HCT116 (cell line): Measurements from ENCODE around the gene ITSN1. TPM values are rescaled to one million over a fixed set of nuclear protein-coding genes. Genes with fewer than 3 reads are reported as not detected.

Experiments
- ATAC-seq: fragments of 200-7000 bp; cut with Tn5 transposase; 2 replicates; pipeline ENCODE4 v1.9.1; 2020; ENCODE audit warnings: mild to moderate bottlenecking, moderate library complexity
- BruUV-seq: library from RNA; stranded (reverse); fragments of 400-500 nt; replicated peaks from 2 replicates; lab custom pipeline; 2021; lab: Mats Ljungman, UMichigan
- CTCF ChIA-PET: fragments of 300-600 bp; sonication (Branson Sonifier 250); formaldehyde crosslinking; loops from one replicate; lab custom pipeline; 2021; ENCODE audit warnings: antibody characterized with exemption; lab: Charles Lee
- POLR2A ChIA-PET: fragments of 300-600, 350-600 bp; sonication (Branson Sonifier 250); formaldehyde crosslinking; loops from one replicate; lab custom pipeline; 2021; ENCODE audit warnings: antibody characterized with exemption; lab: Charles Lee
- RAD21 ChIA-PET, 2 experiments: fragments of 300-600 bp; sonication (Branson Sonifier 250); formaldehyde crosslinking; loops; one replicate each; lab custom pipeline; 2023; ENCODE audit warnings: low total read pairs in 2 of 2; ENCODE audit not compliant: uncharacterized antibody in 2 of 2, unreplicated experiment in 2 of 2, low non-redundant PET in 1 of 2; lab: Charles Lee
- DNase-seq: peaks from one replicate; pipeline ENCODE4 v3.0.0-alpha.2; 2010; ENCODE audit warnings: low read depth, low spot score
- H2AFZ ChIP-seq: fragments of 200-600 bp; shearing (Covaris generic), sonication (generic); 2 replicates; pipeline ENCODE4 v1.6.1; 2017; ENCODE audit warnings: low read depth, mixed run types, mixed read lengths, antibody characterized with exemption, low read length; ENCODE audit not compliant: poor library complexity, severe bottlenecking
- H3K27ac ChIP-seq: 2 replicates; pipeline ENCODE4 v1.5.1; 2012; ENCODE audit warnings: low read depth, low read length
- H3K27me3 ChIP-seq: fragments of 200-600 bp; sonication (generic); 2 replicates; pipeline ENCODE4 v1.6.1; 2016; ENCODE audit warnings: mixed run types, low read length, mixed read lengths; ENCODE audit not compliant: insufficient read depth
- H3K36me3 ChIP-seq, 2 experiments: fragments of 200-500 bp in 1 of 2; fragments of 200-600 bp in 1 of 2; sonication (Bioruptor generic) in 1 of 2; sonication (generic) in 1 of 2; 2 replicates each; pipeline versions ENCODE4 v1.5.1 to v1.6.1; 2014 to 2016; ENCODE audit warnings: low read length in 2 of 2, inconsistent platforms in 1 of 2, mixed read lengths in 1 of 2, mixed run types in 1 of 2; ENCODE audit not compliant: insufficient read depth in 2 of 2, control insufficient read depth in 1 of 2
- H3K4me1 ChIP-seq, 2 experiments: fragments of 200-600 bp in 1 of 2; sonication (generic) in 1 of 2; 2 replicates each; pipeline versions ENCODE4 v1.5.1 to v1.6.1; 2012 to 2017; ENCODE audit warnings: low read length in 2 of 2, inconsistent platforms in 1 of 2, mild to moderate bottlenecking in 1 of 2, mixed read lengths in 1 of 2, mixed run types in 1 of 2, moderate library complexity in 1 of 2; ENCODE audit not compliant: insufficient read depth in 2 of 2, control insufficient read depth in 1 of 2
- H3K4me2 ChIP-seq: fragments of 200-600 bp; sonication (generic); 2 replicates; pipeline ENCODE4 v1.6.1; 2017; ENCODE audit warnings: mixed run types, low read length, mixed read lengths
- H3K4me3 ChIP-seq, 2 experiments: fragments of 200-600 bp in 1 of 2; sonication (generic) in 1 of 2; replicated peaks in 1 of 2; 2 replicates each; pipeline ENCODE4 v1.5.1; 2011 to 2016; ENCODE audit warnings: low read length in 2 of 2, control low read depth in 1 of 2, low read depth in 1 of 2, mild to moderate bottlenecking in 1 of 2, mixed read lengths in 1 of 2, mixed run types in 1 of 2
- H3K79me2 ChIP-seq: fragments of 200-600 bp; sonication (generic); 2 replicates; pipeline ENCODE4 v1.6.1; 2017; ENCODE audit warnings: mild to moderate bottlenecking, mixed run types, low read length, moderate library complexity, mixed read lengths; ENCODE audit not compliant: insufficient read depth
- H3K9ac ChIP-seq: fragments of 200-600 bp; sonication (generic); 2 replicates; pipeline ENCODE4 v1.6.1; 2016; ENCODE audit warnings: low read length, mixed read lengths
- H3K9me2 ChIP-seq: fragments of 200-600 bp; sonication (generic), shearing (Covaris generic); 2 replicates; pipeline ENCODE4 v1.6.1; 2017; ENCODE audit warnings: mixed run types, mild to moderate bottlenecking, moderate library complexity; ENCODE audit not compliant: insufficient read depth
- H3K9me3 ChIP-seq, 2 experiments: fragments of 200-500 bp in 1 of 2; fragments of 200-600 bp in 1 of 2; sonication (Bioruptor generic) in 1 of 2; sonication (generic) in 1 of 2; 2 replicates each; pipeline ENCODE4 v1.6.1; 2014 to 2017; ENCODE audit warnings: low read length in 2 of 2, mixed read lengths in 2 of 2, inconsistent platforms in 1 of 2, low read depth in 1 of 2, mild to moderate bottlenecking in 1 of 2, mixed run types in 1 of 2, moderate library complexity in 1 of 2; ENCODE audit not compliant: control insufficient read depth in 1 of 2, insufficient read depth in 1 of 2
- H4K20me1 ChIP-seq: fragments of 200-600 bp; sonication (generic), shearing (Covaris generic); 2 replicates; pipeline ENCODE4 v1.6.1; 2017; ENCODE audit warnings: mixed run types, mild to moderate bottlenecking, moderate library complexity; ENCODE audit not compliant: insufficient read depth
- CBX3 ChIP-seq: IDR thresholded peaks from 2 replicates; pipeline ENCODE4 v1.6.1; 2012; ENCODE audit warnings: low read depth
- CEBPB ChIP-seq: IDR thresholded peaks from 2 replicates; pipeline ENCODE4 v1.6.1; 2012; ENCODE audit warnings: low read depth
- ELF1 ChIP-seq: IDR thresholded peaks from 2 replicates; pipeline ENCODE4 v1.6.1; 2012; ENCODE audit warnings: low read depth, borderline replicate concordance
- EZH2 ChIP-seq: fragments of 200-600 bp; sonication (generic); IDR thresholded peaks from 2 replicates; pipeline ENCODE4 v1.6.1; 2017; ENCODE audit warnings: antibody characterized with exemption, mixed run types
- EZH2phosphoT487 ChIP-seq: fragments of 200-600 bp; IDR thresholded peaks from 2 replicates; pipeline ENCODE4 v1.6.1; 2018; ENCODE audit warnings: antibody characterized with exemption, borderline replicate concordance
- FOSL1 ChIP-seq: IDR thresholded peaks from 2 replicates; pipeline ENCODE4 v1.6.1; 2012; ENCODE audit warnings: low read depth
- POLR2AphosphoS5 ChIP-seq: IDR thresholded peaks from 2 replicates; pipeline ENCODE4 v1.6.1; 2011; ENCODE audit warnings: mild to moderate bottlenecking, low read depth, low read length, moderate library complexity
- RAD21 ChIP-seq: IDR thresholded peaks from 2 replicates; pipeline ENCODE4 v1.6.1; 2012; ENCODE audit warnings: low read depth, mild to moderate bottlenecking
- SP1 ChIP-seq: IDR thresholded peaks from 2 replicates; pipeline ENCODE4 v1.6.1; 2012; ENCODE audit warnings: low read depth
- SRF ChIP-seq: IDR thresholded peaks from 2 replicates; pipeline ENCODE4 v1.6.1; 2012; ENCODE audit warnings: low read depth
- TCF7L2 ChIP-seq: IDR thresholded peaks from 2 replicates; pipeline ENCODE4 v1.7.0; 2011; ENCODE audit warnings: borderline replicate concordance, inconsistent platforms; ENCODE audit not compliant: insufficient read depth, insufficient read length; ENCODE audit errors: extremely low read depth
- YY1 ChIP-seq: IDR thresholded peaks from 2 replicates; pipeline ENCODE4 v1.6.1; 2011; ENCODE audit warnings: low read length, low read depth, moderate library complexity, mild to moderate bottlenecking; ENCODE audit not compliant: insufficient replicate concordance; ENCODE audit errors: extremely low read depth
- ZBTB33 ChIP-seq: IDR thresholded peaks from 2 replicates; pipeline ENCODE4 v1.6.1; 2011; ENCODE audit warnings: mild to moderate bottlenecking, low read length, moderate library complexity; ENCODE audit not compliant: insufficient replicate concordance; ENCODE audit errors: extremely low read depth
- ZFX ChIP-seq: fragments of 450-650 bp; IDR thresholded peaks from 2 replicates; pipeline ENCODE4 v1.6.1; 2017
- intact Hi-C: fragments of 100-400 bp; cut with micrococcal nuclease; formaldehyde crosslinking; loops from 2 replicates; pipeline ENCODE4 v1.10.0; 2022
- total RNA-seq: library from RNA; stranded (reverse); gene quantifications from one replicate; pipeline ENCODE4 v1.2.1, GENCODE V29; 2021; ENCODE audit not compliant: unreplicated experiment
- TF ChIP-seq, protein P1 (sequence below): IDR thresholded peaks from 2 replicates; pipeline ENCODE4 v1.6.1; 2012; ENCODE audit warnings: low read depth
- TF ChIP-seq, protein P2 (sequence below), 3 experiments: fragments of 200-600 bp in 1 of 3; sonication (generic) in 1 of 3; IDR thresholded peaks in 2 of 3; conservative IDR thresholded peaks in 1 of 3; 2 replicates each; pipeline ENCODE4 v1.5.1; 2012 to 2017; ENCODE audit warnings: low read depth in 2 of 3, low read length in 2 of 3, antibody characterized with exemption in 1 of 3, borderline replicate concordance in 1 of 3, control low read depth in 1 of 3, mild to moderate bottlenecking in 1 of 3, mixed read lengths in 1 of 3, mixed run types in 1 of 3, moderate library complexity in 1 of 3; ENCODE audit not compliant: insufficient read depth in 1 of 3

Gene ITSN1
- total RNA-seq, 1 experiment from 2014 or later: 25.8 TPM

DNA sequence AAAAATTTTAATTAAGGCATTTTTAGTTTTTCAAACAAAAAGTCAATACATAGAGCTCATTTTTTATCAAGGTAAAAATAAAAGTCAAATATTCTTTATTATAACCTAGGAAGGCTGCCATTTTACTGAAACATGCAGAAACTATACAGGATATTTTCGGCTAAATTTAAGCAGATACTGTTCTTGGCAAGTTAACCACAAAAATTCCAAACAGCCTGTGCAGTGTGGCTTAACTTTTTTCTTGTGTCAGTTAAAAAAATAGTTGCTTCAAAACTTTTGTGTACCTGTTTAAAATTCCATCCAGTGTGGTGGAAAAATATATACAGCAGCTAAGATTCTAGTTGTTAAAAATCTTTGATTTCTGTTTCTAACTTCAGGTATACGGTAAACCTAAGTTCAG lies 138.3 kb downstream of the ITSN1 start (continued):
- TF ChIP-seq SRF (no peak), ZBTB33 (no peak), CEBPB (no peak), POLR2AphosphoS5 (no peak)

- Histone ChIP-seq H3K27ac (no peak overlapping the region), H3K4me2 (no peak overlapping the region), H3K9me3 (no peaks in the 10 kb centered on the region), H3K27me3 (no peaks in the 10 kb centered on the region), H3K4me1 (no peaks in the 10 kb centered on the region), H4K20me1 (no peaks in the 10 kb centered on the region), H3K9ac (no peak overlapping the region), H3K79me2 (no peaks in the 10 kb centered on the region), H3K9me2 (no peaks in the 10 kb centered on the region), H2AFZ (no peak overlapping the region), H3K4me3 (no peak overlapping the region), H3K36me3 (peaks cover 0 to 4% of the 10 kb centered on the region in 2 experiments; a peak in 1 of 4 replicates)
- ATAC-seq (no peak), DNase-seq (no peak)
- CTCF ChIA-PET: no interaction called here
- no TSS peak for BruUV-seq
- POLR2A ChIA-PET: no interaction called here
- RAD21 ChIA-PET: no interaction called here
- intact Hi-C loops: no loop called here
- TF ChIP-seq ZBTB33 (no peak), ELF1 (no peak), YY1 (no peak), TCF7L2 (no peak), FOSL1 (no peak), ZFX (no peak), CBX3 (no peak), SP1 (no peak), EZH2 (no peak), EZH2phosphoT487 (no peak), RAD21 (no peak), SRF (no peak)
- TF ChIP-seq, protein P1, sequence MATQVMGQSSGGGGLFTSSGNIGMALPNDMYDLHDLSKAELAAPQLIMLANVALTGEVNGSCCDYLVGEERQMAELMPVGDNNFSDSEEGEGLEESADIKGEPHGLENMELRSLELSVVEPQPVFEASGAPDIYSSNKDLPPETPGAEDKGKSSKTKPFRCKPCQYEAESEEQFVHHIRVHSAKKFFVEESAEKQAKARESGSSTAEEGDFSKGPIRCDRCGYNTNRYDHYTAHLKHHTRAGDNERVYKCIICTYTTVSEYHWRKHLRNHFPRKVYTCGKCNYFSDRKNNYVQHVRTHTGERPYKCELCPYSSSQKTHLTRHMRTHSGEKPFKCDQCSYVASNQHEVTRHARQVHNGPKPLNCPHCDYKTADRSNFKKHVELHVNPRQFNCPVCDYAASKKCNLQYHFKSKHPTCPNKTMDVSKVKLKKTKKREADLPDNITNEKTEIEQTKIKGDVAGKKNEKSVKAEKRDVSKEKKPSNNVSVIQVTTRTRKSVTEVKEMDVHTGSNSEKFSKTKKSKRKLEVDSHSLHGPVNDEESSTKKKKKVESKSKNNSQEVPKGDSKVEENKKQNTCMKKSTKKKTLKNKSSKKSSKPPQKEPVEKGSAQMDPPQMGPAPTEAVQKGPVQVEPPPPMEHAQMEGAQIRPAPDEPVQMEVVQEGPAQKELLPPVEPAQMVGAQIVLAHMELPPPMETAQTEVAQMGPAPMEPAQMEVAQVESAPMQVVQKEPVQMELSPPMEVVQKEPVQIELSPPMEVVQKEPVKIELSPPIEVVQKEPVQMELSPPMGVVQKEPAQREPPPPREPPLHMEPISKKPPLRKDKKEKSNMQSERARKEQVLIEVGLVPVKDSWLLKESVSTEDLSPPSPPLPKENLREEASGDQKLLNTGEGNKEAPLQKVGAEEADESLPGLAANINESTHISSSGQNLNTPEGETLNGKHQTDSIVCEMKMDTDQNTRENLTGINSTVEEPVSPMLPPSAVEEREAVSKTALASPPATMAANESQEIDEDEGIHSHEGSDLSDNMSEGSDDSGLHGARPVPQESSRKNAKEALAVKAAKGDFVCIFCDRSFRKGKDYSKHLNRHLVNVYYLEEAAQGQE: no peak
- TF ChIP-seq, protein P2, sequence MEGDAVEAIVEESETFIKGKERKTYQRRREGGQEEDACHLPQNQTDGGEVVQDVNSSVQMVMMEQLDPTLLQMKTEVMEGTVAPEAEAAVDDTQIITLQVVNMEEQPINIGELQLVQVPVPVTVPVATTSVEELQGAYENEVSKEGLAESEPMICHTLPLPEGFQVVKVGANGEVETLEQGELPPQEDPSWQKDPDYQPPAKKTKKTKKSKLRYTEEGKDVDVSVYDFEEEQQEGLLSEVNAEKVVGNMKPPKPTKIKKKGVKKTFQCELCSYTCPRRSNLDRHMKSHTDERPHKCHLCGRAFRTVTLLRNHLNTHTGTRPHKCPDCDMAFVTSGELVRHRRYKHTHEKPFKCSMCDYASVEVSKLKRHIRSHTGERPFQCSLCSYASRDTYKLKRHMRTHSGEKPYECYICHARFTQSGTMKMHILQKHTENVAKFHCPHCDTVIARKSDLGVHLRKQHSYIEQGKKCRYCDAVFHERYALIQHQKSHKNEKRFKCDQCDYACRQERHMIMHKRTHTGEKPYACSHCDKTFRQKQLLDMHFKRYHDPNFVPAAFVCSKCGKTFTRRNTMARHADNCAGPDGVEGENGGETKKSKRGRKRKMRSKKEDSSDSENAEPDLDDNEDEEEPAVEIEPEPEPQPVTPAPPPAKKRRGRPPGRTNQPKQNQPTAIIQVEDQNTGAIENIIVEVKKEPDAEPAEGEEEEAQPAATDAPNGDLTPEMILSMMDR (IDR thresholded peaks at IDR 0.05 in 2 of 3, conservative IDR thresholded peaks at IDR 0.05 in 1 of 3; ENCODE audit: borderline replicate concordance in 1 of 3, insufficient read depth in 1 of 3, low read depth in 2 of 3, low read length in 2 of 3): no peak
These were observed 138.8 kb downstream of the ITSN1 start for GRCh38 chr21:33781121-33781520.
